ENCODE data around the gene GPR39.

GPR39 gene

GRCh38 chr2:132584976-132585817 lies 168.6 kb downstream of the GPR39 start:
- DNase-seq (ENCODE audit: low spot score) (no peak), ATAC-seq (ENCODE audit: low read depth) (no peak)
- TF ChIP-seq CTCF (IDR thresholded peaks at IDR 0.05; ENCODE audit: poor library complexity, severe bottlenecking) = no peak
- Histone ChIP-seq H3K36me3 (ENCODE audit: low read depth) (no peaks in the 10 kb centered on the region), H3K4me3 (ENCODE audit: severe bottlenecking) (no peak overlapping the region), H3K9me3 (ENCODE audit: severe bottlenecking) (no peaks in the 10 kb centered on the region), H3K4me1 (ENCODE audit: insufficient read depth, poor library complexity, severe bottlenecking) (no peaks in the 10 kb centered on the region), H3K27ac (ENCODE audit: poor library complexity, severe bottlenecking) (no peak overlapping the region), H3K27me3 (ENCODE audit: insufficient read depth, poor library complexity, severe bottlenecking) (no peaks in the 10 kb centered on the region)

- Histone ChIP-seq H3K36me3 (ENCODE audit: low read depth) (no peaks in the 10 kb centered on the region), H3K4me1 (ENCODE audit: insufficient read depth, poor library complexity, severe bottlenecking) (no peaks in the 10 kb centered on the region), H3K27me3 (ENCODE audit: insufficient read depth, poor library complexity, severe bottlenecking) (no peaks in the 10 kb centered on the region), H3K27ac (ENCODE audit: poor library complexity, severe bottlenecking) (no peak overlapping the region), H3K4me3 (ENCODE audit: severe bottlenecking) (no peak overlapping the region), H3K9me3 (ENCODE audit: severe bottlenecking) (no peaks in the 10 kb centered on the region)
- DNase-seq (ENCODE audit: low spot score) (no peak), ATAC-seq (ENCODE audit: low read depth) (no peak)
- TF ChIP-seq CTCF (IDR thresholded peaks at IDR 0.05; ENCODE audit: poor library complexity, severe bottlenecking) = no peak
These were observed 169.5 kb downstream of the GPR39 start for GRCh38 chr2:132586101-132586511.

GRCh38 chr2:132586835-132587234 lies 170.2 kb downstream of the GPR39 start:
- Histone ChIP-seq H3K4me3 (ENCODE audit: severe bottlenecking) (no peak overlapping the region), H3K9me3 (ENCODE audit: severe bottlenecking) (no peaks in the 10 kb centered on the region), H3K27me3 (ENCODE audit: insufficient read depth, poor library complexity, severe bottlenecking) (no peaks in the 10 kb centered on the region), H3K27ac (ENCODE audit: poor library complexity, severe bottlenecking) (no peak overlapping the region), H3K36me3 (ENCODE audit: low read depth) (no peaks in the 10 kb centered on the region), H3K4me1 (ENCODE audit: insufficient read depth, poor library complexity, severe bottlenecking) (no peaks in the 10 kb centered on the region)
- TF ChIP-seq CTCF (IDR thresholded peaks at IDR 0.05; ENCODE audit: poor library complexity, severe bottlenecking) = no peak
- no peak for ATAC-seq (ENCODE audit: low read depth)
- no peak for DNase-seq (ENCODE audit: low spot score)

GRCh38 chr2:132588576-132588975 lies 172.0 kb downstream of the GPR39 start:
- ATAC-seq (ENCODE audit: low read depth) (no peak), DNase-seq (ENCODE audit: low spot score) (no peak)
- Histone ChIP-seq H3K9me3 (ENCODE audit: severe bottlenecking) (no peaks in the 10 kb centered on the region), H3K4me3 (ENCODE audit: severe bottlenecking) (no peak overlapping the region), H3K27me3 (ENCODE audit: insufficient read depth, poor library complexity, severe bottlenecking) (no peaks in the 10 kb centered on the region), H3K36me3 (ENCODE audit: low read depth) (no peaks in the 10 kb centered on the region), H3K4me1 (ENCODE audit: insufficient read depth, poor library complexity, severe bottlenecking) (no peaks in the 10 kb centered on the region), H3K27ac (ENCODE audit: poor library complexity, severe bottlenecking) (no peak overlapping the region)
- no peak for TF ChIP-seq CTCF (IDR thresholded peaks at IDR 0.05; ENCODE audit: poor library complexity, severe bottlenecking)
